ENCODE data around the gene DNAH2. TPM values are rescaled to one million over a fixed set of nuclear protein-coding genes. Genes with fewer than 3 reads are reported as not detected.

DNAH2 gene
- total and polyA plus RNA-seq, 2 donors (not counting 3 experiments of a cell fraction or from before 2014, with no cell fraction given) = 0.10 to 0.11 TPM

GRCh38 chr17:7677388-7678067 lies 40.0 kb upstream of the DNAH2 start:
- Histone ChIP-seq H3K9me1 (replicated peaks; ENCODE audit: control insufficient read depth, extremely low read depth, insufficient read depth, low read length) (no peaks in the 10 kb centered on the region), H3K36me3 (ENCODE audit: control insufficient read depth in 2 of 2, extremely low read depth in 1 of 2, insufficient read depth in 2 of 2, low read length in 2 of 2) (peaks cover 11 to 17% of the 10 kb centered on the region in 2 experiments), H3K27me3 (ENCODE audit: control insufficient read depth in 2 of 2, insufficient read depth in 2 of 2, low read length in 2 of 2) (no peaks in the 10 kb centered on the region), H4K20me1 (replicated peaks; ENCODE audit: control insufficient read depth, extremely low read depth, insufficient read depth, low read length) (peaks cover 2% of the 10 kb centered on the region), H3K9me3 (replicated peaks; ENCODE audit: control insufficient read depth, insufficient read depth, low read length) (no peaks in the 10 kb centered on the region), H3K27ac (ENCODE audit: insufficient read depth, low read depth, low read length) (no peak overlapping the region), H2AFZ (ENCODE audit: low read depth, low read length) (no peak overlapping the region), H3K9ac (replicated peaks; ENCODE audit: extremely low read depth, insufficient read depth, low read length) (no peak overlapping the region), H3K4me1 (ENCODE audit: control insufficient read depth, extremely low read depth, insufficient read depth, low read length) (peaks cover 15% of the 10 kb centered on the region), H3K79me2 (ENCODE audit: control insufficient read depth, insufficient read depth, low read length) (peaks cover 5% of the 10 kb centered on the region), H3K4me2 (ENCODE audit: insufficient read depth, low read length) (no peak overlapping the region), H3K4me3 (replicated peaks in 1 of 3; ENCODE audit: insufficient read depth in 1 of 3, low read depth in 1 of 3, low read length in 3 of 3) (no peak overlapping the region)
- dilution Hi-C loops (cut with MboI; ENCODE audit: extremely low pct_ligation_motif_present, low sequenced_read_pairs) = no loop called here
- no TSS peak for BruUV-seq (replicated peaks)
- intact Hi-C loops (cut with micrococcal nuclease) = no loop called here
- ChIA-PET POLR2A (no interaction called here), CTCF (interaction anchor here (0.7 to 2.2 kb wide), 2 partner anchors 9 to 10 kb away, joined by 3 to 7 read pairs; partner anchors contain the start of gene TP53)
- DNase-seq (ENCODE audit: low read depth, low spot score) (no peak), FAIRE-seq (peak; percentile 21)
- no peak for TF ChIP-seq FOS (IDR thresholded peaks at IDR 0.05; ENCODE audit: borderline replicate concordance, insufficient read depth, low read length)
- TF ChIP-seq JUN (IDR thresholded peaks at IDR 0.05; ENCODE audit: borderline replicate concordance, insufficient read depth, insufficient read length, low read depth) = no peak
- TF ChIP-seq, protein P1, sequence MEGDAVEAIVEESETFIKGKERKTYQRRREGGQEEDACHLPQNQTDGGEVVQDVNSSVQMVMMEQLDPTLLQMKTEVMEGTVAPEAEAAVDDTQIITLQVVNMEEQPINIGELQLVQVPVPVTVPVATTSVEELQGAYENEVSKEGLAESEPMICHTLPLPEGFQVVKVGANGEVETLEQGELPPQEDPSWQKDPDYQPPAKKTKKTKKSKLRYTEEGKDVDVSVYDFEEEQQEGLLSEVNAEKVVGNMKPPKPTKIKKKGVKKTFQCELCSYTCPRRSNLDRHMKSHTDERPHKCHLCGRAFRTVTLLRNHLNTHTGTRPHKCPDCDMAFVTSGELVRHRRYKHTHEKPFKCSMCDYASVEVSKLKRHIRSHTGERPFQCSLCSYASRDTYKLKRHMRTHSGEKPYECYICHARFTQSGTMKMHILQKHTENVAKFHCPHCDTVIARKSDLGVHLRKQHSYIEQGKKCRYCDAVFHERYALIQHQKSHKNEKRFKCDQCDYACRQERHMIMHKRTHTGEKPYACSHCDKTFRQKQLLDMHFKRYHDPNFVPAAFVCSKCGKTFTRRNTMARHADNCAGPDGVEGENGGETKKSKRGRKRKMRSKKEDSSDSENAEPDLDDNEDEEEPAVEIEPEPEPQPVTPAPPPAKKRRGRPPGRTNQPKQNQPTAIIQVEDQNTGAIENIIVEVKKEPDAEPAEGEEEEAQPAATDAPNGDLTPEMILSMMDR (IDR thresholded peaks at IDR 0.05; ENCODE audit: extremely low read depth in 1 of 2, insufficient read depth in 1 of 2, low read depth in 1 of 2, low read length in 2 of 2) = no peak
- TF ChIP-seq POLR2A (IDR thresholded peaks at IDR 0.05; ENCODE audit: low read depth, low read length) = no peak
- no peak for TF ChIP-seq EZH2 (IDR thresholded peaks at IDR 0.05; ENCODE audit: borderline replicate concordance, low read depth, low read length, severe bottlenecking)
- TF ChIP-seq, protein P2, sequence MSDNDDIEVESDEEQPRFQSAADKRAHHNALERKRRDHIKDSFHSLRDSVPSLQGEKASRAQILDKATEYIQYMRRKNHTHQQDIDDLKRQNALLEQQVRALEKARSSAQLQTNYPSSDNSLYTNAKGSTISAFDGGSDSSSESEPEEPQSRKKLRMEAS (IDR thresholded peaks at IDR 0.05; ENCODE audit: insufficient read depth, insufficient read length) = no peak
- TF ChIP-seq GATA2 (IDR thresholded peaks at IDR 0.05; ENCODE audit: insufficient read depth, insufficient read length, low read depth, low read length) = no peak
- TF ChIP-seq POLR2AphosphoS5 (IDR thresholded peaks at IDR 0.05; ENCODE audit: insufficient read depth, low read depth, low read length) = no peak
- no peak for TF ChIP-seq MYC (IDR thresholded peaks at IDR 0.05; ENCODE audit: low read depth, low read length)
